CD8-positive, alpha-beta memory T cell (primary cell): ENCODE data around the gene UBASH3B. TPM values are rescaled to one million over a fixed set of nuclear protein-coding genes. Genes with fewer than 3 reads are reported as not detected.

Experiments
- CTCF ChIA-PET: fragments of 350-600 bp; sonication (Branson Sonifier 250); formaldehyde crosslinking; loops from one replicate; lab custom pipeline; 2021; ENCODE audit warnings: antibody characterized with exemption; lab: Charles Lee
- POLR2A ChIA-PET: fragments of 350-600 bp; sonication (Branson Sonifier 250); formaldehyde crosslinking; loops from one replicate; lab custom pipeline; 2021; ENCODE audit warnings: antibody characterized with exemption; lab: Charles Lee
- DNase-seq, 5 donors: peaks; one replicate each; pipeline versions ENCODE4 v3.0.0 to v3.0.0-alpha.2; 2020 to 2022; ENCODE audit warnings: mixed read lengths in 1 of 5
- H3K27ac ChIP-seq: one replicate; pipeline ENCODE4 v1.7.0; 2013; ENCODE audit warnings: low read depth, mild to moderate bottlenecking, low read length, moderate library complexity
- H3K27me3 ChIP-seq: 2 replicates; pipeline ENCODE4 v1.7.0; 2013; ENCODE audit warnings: low read length, mild to moderate bottlenecking; ENCODE audit not compliant: insufficient read depth, poor library complexity, severe bottlenecking
- H3K36me3 ChIP-seq: 2 replicates; pipeline ENCODE4 v1.7.0; 2013; ENCODE audit warnings: mild to moderate bottlenecking, low read length, moderate library complexity; ENCODE audit not compliant: insufficient read depth
- H3K4me1 ChIP-seq: 2 replicates; pipeline ENCODE4 v1.7.0; 2013; ENCODE audit warnings: mild to moderate bottlenecking, low read length, moderate library complexity; ENCODE audit not compliant: insufficient read depth
- H3K4me3 ChIP-seq: 2 replicates; pipeline ENCODE4 v1.7.0; 2013; ENCODE audit warnings: mild to moderate bottlenecking, low read length
- H3K9me3 ChIP-seq: 2 replicates; pipeline ENCODE4 v1.7.0; 2013; ENCODE audit warnings: mild to moderate bottlenecking, low read length
- H3K27ac Mint-ChIP-seq, 8 donors: one replicate each; pipeline ENCODE4 v1.8.0; 2020 to 2021; ENCODE audit warnings: mixed read lengths in 8 of 8, mild to moderate bottlenecking in 6 of 8, inconsistent platforms in 3 of 8, moderate library complexity in 3 of 8
- H3K27me3 Mint-ChIP-seq, 2 donors: one replicate each; pipeline ENCODE4 v1.8.0; 2020 to 2021; ENCODE audit warnings: mixed read lengths in 2 of 2, mild to moderate bottlenecking in 1 of 2, moderate library complexity in 1 of 2
- H3K36me3 Mint-ChIP-seq, 3 donors: one replicate each; pipeline ENCODE4 v1.8.0; 2020 to 2021; ENCODE audit warnings: mixed read lengths in 3 of 3, inconsistent platforms in 1 of 3, mild to moderate bottlenecking in 1 of 3
- H3K4me1 Mint-ChIP-seq, 3 donors: one replicate each; pipeline ENCODE4 v1.8.0; 2020 to 2021; ENCODE audit warnings: mixed read lengths in 3 of 3, inconsistent platforms in 1 of 3, mild to moderate bottlenecking in 1 of 3
- H3K4me3 Mint-ChIP-seq, 7 donors: one replicate each; pipeline ENCODE4 v1.8.0; 2020 to 2021; ENCODE audit warnings: mixed read lengths in 7 of 7, mild to moderate bottlenecking in 6 of 7, moderate library complexity in 4 of 7, inconsistent platforms in 2 of 7
- H3K9me3 Mint-ChIP-seq, 5 donors: one replicate each; pipeline ENCODE4 v1.8.0; 2020 to 2022; ENCODE audit warnings: mixed read lengths in 5 of 5, mild to moderate bottlenecking in 3 of 5, moderate library complexity in 2 of 5, inconsistent platforms in 1 of 5
- polyA plus RNA-seq: library from polyadenylated mRNA; unstranded; fragments of 300-500 nt; fragmentation: Illumina TruSeq; gene quantifications from one replicate; pipeline ENCODE4 v1.2.3, GENCODE V29; 2021
- total RNA-seq, 2 experiments: library from RNA; stranded (reverse); gene quantifications; one replicate each; pipeline ENCODE4 v1.2.3, GENCODE V29; 2021

Gene UBASH3B
- total and polyA plus RNA-seq, 3 experiments from 2014 or later, result 12.0 to 36.4 (median 34.6) TPM

GRCh38 chr11:122809866-122810265 is 154.3 kb downstream of the UBASH3B start:
- Mint-ChIP-seq H3K36me3 (peaks cover 5 to 55% (median 20%) of the 10 kb centered on the region in 3 donors), H3K9me3 (no peaks in the 10 kb centered on the region), H3K4me3 (no peak overlapping the region), H3K27me3 (no peaks in the 10 kb centered on the region), H3K4me1 (peaks cover 34 to 42% (median 38%) of the 10 kb centered on the region in 3 donors), H3K27ac (peak overlapping the region in 1 of 8 donors; percentile 86)
- H3K9me3 ChIP-seq, result no peaks in the 10 kb centered on the region
- POLR2A ChIA-PET, result no interaction called here
- no peaks in the 10 kb centered on the region for H3K27me3 ChIP-seq
- no peak overlapping the region for H3K4me3 ChIP-seq
- no peak overlapping the region for H3K27ac ChIP-seq
- CTCF ChIA-PET, result interaction anchor here (1.1 to 4.1 kb wide), 3 partner anchors 13 to 44 kb away, joined by 3 to 22 read pairs (median 4); no protein-coding TSS in a partner anchor
- DNase-seq, result no peak
- peaks cover 19% of the 10 kb centered on the region for H3K4me1 ChIP-seq
- H3K36me3 ChIP-seq, result peaks cover 12% of the 10 kb centered on the region

- peaks cover 31 to 39% (median 34%) of the 10 kb centered on the region in 3 donors for H3K4me1 Mint-ChIP-seq
- no peak overlapping the region for H3K4me3 Mint-ChIP-seq
- no peaks in the 10 kb centered on the region for H3K27me3 ChIP-seq
- H3K27ac ChIP-seq, result no peak overlapping the region
- no peaks in the 10 kb centered on the region for H3K9me3 ChIP-seq
- ChIA-PET POLR2A (no interaction called here), CTCF (interaction anchor here (13.8 kb wide), 1 partner anchor 41 kb away, joined by 116 read pairs; no protein-coding TSS in a partner anchor)
- no peaks in the 10 kb centered on the region for H3K9me3 Mint-ChIP-seq
- H3K36me3 Mint-ChIP-seq, result peaks cover 5 to 41% (median 11%) of the 10 kb centered on the region in 3 donors
- DNase-seq, result no peak
- no peak overlapping the region for H3K4me3 ChIP-seq
- H3K27ac Mint-ChIP-seq, result peak overlapping the region in 2 of 8 donors; percentile 0 to 48
- H3K4me1 ChIP-seq, result peaks cover 19% of the 10 kb centered on the region
- H3K36me3 ChIP-seq, result peaks cover 10% of the 10 kb centered on the region
- H3K27me3 Mint-ChIP-seq, result no peaks in the 10 kb centered on the region
These were observed 156.2 kb downstream of the UBASH3B start for GRCh38 chr11:122811721-122812120.

- Histone ChIP-seq H3K4me3 (no peak overlapping the region), H3K9me3 (no peaks in the 10 kb centered on the region), H3K4me1 (peaks cover 19% of the 10 kb centered on the region), H3K27me3 (no peaks in the 10 kb centered on the region), H3K36me3 (peaks cover 5% of the 10 kb centered on the region), H3K27ac (no peak overlapping the region)
- Mint-ChIP-seq H3K4me1 (peaks cover 30 to 40% (median 34%) of the 10 kb centered on the region in 3 donors), H3K27ac (peak overlapping the region in 2 of 8 donors; percentile 15 to 20), H3K27me3 (no peaks in the 10 kb centered on the region), H3K36me3 (peaks cover 5 to 35% (median 11%) of the 10 kb centered on the region in 3 donors), H3K4me3 (no peak overlapping the region), H3K9me3 (peaks cover 0 to 3% (median 0%) of the 10 kb centered on the region in 5 donors)
- ChIA-PET CTCF (interaction anchor here (1.2 to 13.8 kb wide), 2 partner anchors 31 to 40 kb away, joined by 3 to 116 read pairs; no protein-coding TSS in a partner anchor), POLR2A (interaction anchor here (1.1 kb wide), 1 partner anchor 42 kb away, joined by 7 read pairs; no protein-coding TSS in a partner anchor)
- DNase-seq, result peak in 1 of 5 donors; percentile 39
These were observed 157.1 kb downstream of the UBASH3B start for GRCh38 chr11:122812638-122813037.

GRCh38 chr11:122813176-122813893 is 157.8 kb downstream of the UBASH3B start:
- H3K4me1 Mint-ChIP-seq, result peaks cover 23 to 35% (median 27%) of the 10 kb centered on the region in 3 donors
- H3K4me3 Mint-ChIP-seq, result no peak overlapping the region
- H3K9me3 ChIP-seq, result no peaks in the 10 kb centered on the region
- H3K4me1 ChIP-seq, result peaks cover 13% of the 10 kb centered on the region
- peaks cover 5% of the 10 kb centered on the region for H3K36me3 ChIP-seq
- H3K4me3 ChIP-seq, result no peak overlapping the region
- H3K36me3 Mint-ChIP-seq, result peaks cover 6 to 29% (median 9%) of the 10 kb centered on the region in 3 donors
- DNase-seq, result no peak
- peaks cover 0 to 3% (median 0%) of the 10 kb centered on the region in 5 donors for H3K9me3 Mint-ChIP-seq
- CTCF ChIA-PET, result interaction anchor here (1.1 to 13.8 kb wide), 7 partner anchors 18 to 68 kb away, joined by 3 to 116 read pairs (median 7); no protein-coding TSS in a partner anchor
- POLR2A ChIA-PET, result interaction anchor here (0.9 to 1.1 kb wide), 2 partner anchors 39 to 41 kb away, joined by 3 to 7 read pairs; no protein-coding TSS in a partner anchor
- no peak overlapping the region for H3K27ac ChIP-seq
- H3K27me3 ChIP-seq, result no peaks in the 10 kb centered on the region
- no peaks in the 10 kb centered on the region for H3K27me3 Mint-ChIP-seq
- H3K27ac Mint-ChIP-seq, result peak overlapping the region in 1 of 8 donors; percentile 29

- peaks cover 0 to 3% (median 0%) of the 10 kb centered on the region in 5 donors for H3K9me3 Mint-ChIP-seq
- POLR2A ChIA-PET, result interaction anchor here (0.6 to 0.9 kb wide), 2 partner anchors 38 to 112 kb away, joined by 3 read pairs; no protein-coding TSS in a partner anchor
These were observed 158.4 kb downstream of the UBASH3B start for GRCh38 chr11:122813894-122814270.

GRCh38 chr11:122814401-122814800 is 158.9 kb downstream of the UBASH3B start:
- ChIA-PET POLR2A (interaction anchor here (0.6 to 0.9 kb wide), 2 partner anchors 38 to 112 kb away, joined by 3 read pairs; no protein-coding TSS in a partner anchor), CTCF (interaction anchor here (0.7 to 13.8 kb wide), 16 partner anchors 17 to 229 kb away, joined by 3 to 116 read pairs (median 4); partner anchors contain the start of gene CRTAM)
- H3K27me3 Mint-ChIP-seq, result no peaks in the 10 kb centered on the region
- H3K9me3 ChIP-seq, result no peaks in the 10 kb centered on the region
- no peak overlapping the region for H3K27ac ChIP-seq
- no peak overlapping the region for H3K4me3 ChIP-seq
- H3K4me1 Mint-ChIP-seq, result peaks cover 18 to 29% (median 22%) of the 10 kb centered on the region in 3 donors
- H3K27ac Mint-ChIP-seq, result peak overlapping the region in 1 of 8 donors; percentile 29
- H3K4me1 ChIP-seq, result peaks cover 8% of the 10 kb centered on the region
- H3K9me3 Mint-ChIP-seq, result peaks cover 0 to 4% (median 3%) of the 10 kb centered on the region in 5 donors
- DNase-seq, result no peak
- H3K36me3 ChIP-seq, result peaks cover 5% of the 10 kb centered on the region
- H3K36me3 Mint-ChIP-seq, result peaks cover 8 to 22% (median 16%) of the 10 kb centered on the region in 3 donors
- no peaks in the 10 kb centered on the region for H3K27me3 ChIP-seq
- H3K4me3 Mint-ChIP-seq, result no peak overlapping the region

More at GRCh38 chr11:122813894-122814270, 158.4 kb downstream of the UBASH3B start:
- CTCF ChIA-PET, result interaction anchor here (1.1 to 13.8 kb wide), 11 partner anchors 16 to 229 kb away, joined by 3 to 116 read pairs (median 5); no protein-coding TSS in a partner anchor
- Histone ChIP-seq H3K9me3 (no peaks in the 10 kb centered on the region), H3K4me3 (no peak overlapping the region), H3K27me3 (no peaks in the 10 kb centered on the region), H3K27ac (no peak overlapping the region), H3K4me1 (peaks cover 8% of the 10 kb centered on the region), H3K36me3 (peaks cover 5% of the 10 kb centered on the region)
- H3K4me3 Mint-ChIP-seq, result no peak overlapping the region
- no peak for DNase-seq
- H3K27ac Mint-ChIP-seq, result no peak overlapping the region
- peaks cover 10 to 25% (median 12%) of the 10 kb centered on the region in 3 donors for H3K36me3 Mint-ChIP-seq
- H3K4me1 Mint-ChIP-seq, result peaks cover 18 to 30% (median 22%) of the 10 kb centered on the region in 3 donors
- H3K27me3 Mint-ChIP-seq, result no peaks in the 10 kb centered on the region

- Mint-ChIP-seq H3K4me3 (no peak overlapping the region), H3K9me3 (peaks cover 0 to 9% (median 5%) of the 10 kb centered on the region in 5 donors), H3K4me1 (peaks cover 18 to 27% (median 19%) of the 10 kb centered on the region in 3 donors), H3K27me3 (no peaks in the 10 kb centered on the region), H3K36me3 (peaks cover 6 to 17% (median 10%) of the 10 kb centered on the region in 3 donors), H3K27ac (no peak overlapping the region)
- Histone ChIP-seq H3K27me3 (no peaks in the 10 kb centered on the region), H3K9me3 (peaks cover 6% of the 10 kb centered on the region), H3K4me3 (no peak overlapping the region), H3K36me3 (no peaks in the 10 kb centered on the region), H3K4me1 (peaks cover 8% of the 10 kb centered on the region), H3K27ac (no peak overlapping the region)
- ChIA-PET CTCF (interaction anchor here (0.5 to 13.8 kb wide), 5 partner anchors 17 to 234 kb away, joined by 3 to 116 read pairs (median 4); no protein-coding TSS in a partner anchor), POLR2A (no interaction called here)
- no peak for DNase-seq
These were observed 160.4 kb downstream of the UBASH3B start for GRCh38 chr11:122815900-122816299.
